K562 (cell line): Measurements from ENCODE around the gene KNL1. TPM values are rescaled to one million over a fixed set of nuclear protein-coding genes. Genes with fewer than 3 reads are reported as not detected.
A peak's percentile ranks its signal among the peaks of the same experiment; 100 is the strongest.

Experiments used
- CREBBP ChIP-seq: IDR thresholded peaks from one replicate; pipeline ENCODE4 v1.6.1; 2012; ENCODE audit warnings: low read depth, mild to moderate bottlenecking, control low read depth, inconsistent platforms, low read length
- HIVEP1 ChIP-seq: fragments of 250-450 bp; sonication (Bioruptor Pico); IDR thresholded peaks from 2 replicates; pipeline ENCODE4 v1.4.0; 2020; ENCODE audit warnings: mild to moderate bottlenecking
- ILF3 ChIP-seq: fragments of 450-650 bp; IDR thresholded peaks from 2 replicates; pipeline ENCODE4 v1.6.1; 2018; ENCODE audit warnings: antibody characterized with exemption, mild to moderate bottlenecking, moderate library complexity, borderline replicate concordance
- LEF1 ChIP-seq: fragments of 450-650 bp; IDR thresholded peaks from 2 replicates; pipeline ENCODE4 v1.6.1; 2016; ENCODE audit warnings: mild to moderate bottlenecking
- MTA3 ChIP-seq: fragments of 450-650 bp; formaldehyde crosslinking; IDR thresholded peaks from 2 replicates; pipeline ENCODE4 v1.6.1; 2017; ENCODE audit warnings: mild to moderate bottlenecking, borderline replicate concordance
- RB1 ChIP-seq: fragments of 450-650 bp; IDR thresholded peaks from 2 replicates; pipeline ENCODE4 v1.6.1; 2017; ENCODE audit warnings: low read depth, mild to moderate bottlenecking
- RBFOX2 ChIP-seq: fragments of 200-400 bp; formaldehyde crosslinking; IDR thresholded peaks from 2 replicates; pipeline ENCODE4 v1.6.1; 2017; ENCODE audit warnings: low read depth, mild to moderate bottlenecking, low read length, moderate library complexity
- SMAD2 ChIP-seq: fragments of 150-350 bp; IDR thresholded peaks from 2 replicates; pipeline ENCODE4 v1.6.1; 2014; ENCODE audit warnings: low read depth, mild to moderate bottlenecking, low read length
- SUPT5H ChIP-seq: fragments of 450-650 bp; IDR thresholded peaks from 2 replicates; pipeline ENCODE4 v1.6.1; 2016
- TRIM28 ChIP-seq: fragments of 450-650 bp; IDR thresholded peaks from 2 replicates; pipeline ENCODE4 v1.6.1; 2017
- ZC3H8 ChIP-seq: fragments of 450-650 bp; IDR thresholded peaks from 2 replicates; pipeline ENCODE4 v1.6.1; 2017
- polyA plus RNA-seq, 8 experiments: library from polyadenylated mRNA; depleted of rRNA in 4 of 8; stranded (reverse) in 5 of 8; unstranded in 3 of 8; fragments of >200 nt; fragmentation: Nextera tagmentation in 2 of 8; fragmentation: Illumina TruSeq in 1 of 8; extraction: Ambion mirVana in 2 of 8; extraction: Trizol in 1 of 8; gene quantifications; 2 replicates each; pipeline versions ENCODE4 v1.2.1 to v1.2.3, GENCODE V29; 2011 to 2014; ENCODE audit warnings: inconsistent platforms in 1 of 8, missing spikeins in 1 of 8
- total RNA-seq, 7 experiments: library from RNA; depleted of rRNA in 6 of 7; stranded (reverse); fragments of >200 nt in 6 of 7; fragmentation: Illumina TruSeq in 2 of 7; extraction: Trizol in 2 of 7; gene quantifications; 2 replicates each; pipeline versions ENCODE4 v1.2.1 to v1.2.3, GENCODE V29; 2011 to 2021; ENCODE audit warnings: low replicate concordance in 1 of 7
- TF ChIP-seq, protein P1 (sequence below), 2 experiments: IDR thresholded peaks in 1 of 2; conservative IDR thresholded peaks in 1 of 2; 2 replicates each; pipeline ENCODE4 v1.6.1; 2016; ENCODE audit warnings: low read depth in 2 of 2, mild to moderate bottlenecking in 1 of 2, missing compliant biosample characterization in 1 of 2, missing genetic modification characterization in 1 of 2, moderate library complexity in 1 of 2
- TF ChIP-seq, protein P2 (sequence below): fragments of 200-400 bp; formaldehyde crosslinking; IDR thresholded peaks from 2 replicates; pipeline ENCODE4 v1.6.1; 2017; ENCODE audit warnings: mild to moderate bottlenecking, low read depth, low read length, moderate library complexity
- TF ChIP-seq, protein P3 (sequence below): sonication (generic); formaldehyde crosslinking; IDR thresholded peaks from 2 replicates; pipeline ENCODE4 v1.8.0; 2022; ENCODE audit warnings: mild to moderate bottlenecking, missing genetic modification reagents
- TF ChIP-seq, protein P4 (sequence below): sonication (generic); formaldehyde crosslinking; IDR thresholded peaks from 2 replicates; pipeline ENCODE4 v1.8.0; 2022; ENCODE audit warnings: mild to moderate bottlenecking, missing genetic modification reagents
- TF ChIP-seq, protein P5 (sequence below): fragments of 250-450 bp; sonication (Bioruptor Pico); IDR thresholded peaks from 2 replicates; pipeline ENCODE4 v1.8.0; 2022; ENCODE audit warnings: inconsistent platforms, mild to moderate bottlenecking, moderate library complexity, borderline replicate concordance

Gene KNL1
- total and polyA plus RNA-seq, 9 of the 15 experiments (the other 6 are each of a cell fraction or from before 2014, with no cell fraction given), result 14.5 to 65.4 (median 34.6) TPM

DNA sequence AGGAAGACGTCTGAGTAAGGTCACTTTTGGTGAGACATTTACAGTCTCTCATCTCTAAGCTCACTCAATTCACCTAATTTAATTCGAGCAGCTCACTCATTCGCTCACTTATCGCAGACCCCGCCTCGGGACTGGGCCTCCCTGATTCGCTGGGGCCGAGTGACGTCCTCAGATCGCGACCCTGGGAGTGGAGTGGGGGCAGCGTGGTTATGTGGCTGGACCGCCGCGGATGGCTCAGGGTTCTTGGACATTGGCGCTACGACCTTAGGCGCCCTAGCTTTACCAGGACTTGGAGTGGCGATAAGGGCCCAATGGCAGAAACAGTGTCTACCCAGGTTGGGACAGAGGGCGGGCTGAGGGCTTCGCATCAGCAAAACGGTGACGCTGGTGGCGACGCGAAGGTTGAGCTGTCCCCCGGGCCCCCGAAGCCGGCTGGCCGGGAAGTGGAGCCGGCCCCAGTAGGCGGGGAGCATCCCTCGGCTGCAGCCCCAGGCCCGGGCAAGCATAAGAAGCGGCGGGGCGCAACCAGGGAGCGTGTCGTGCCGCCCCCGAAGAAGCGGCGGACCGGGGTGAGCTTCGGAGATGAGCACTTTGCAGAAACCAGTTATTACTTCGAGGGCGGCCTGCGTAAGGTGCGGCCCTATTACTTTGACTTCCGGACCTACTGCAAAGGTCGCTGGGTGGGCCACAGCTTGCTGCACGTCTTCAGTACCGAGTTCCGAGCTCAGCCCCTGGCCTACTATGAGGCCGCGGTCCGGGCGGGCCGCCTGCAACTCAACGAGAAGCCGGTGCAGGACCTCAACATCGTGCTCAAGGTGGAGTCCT, 24.7 kb upstream of the KNL1 start, which contains the start of gene RPUSD2 (continued):
- TF ChIP-seq, protein P1, sequence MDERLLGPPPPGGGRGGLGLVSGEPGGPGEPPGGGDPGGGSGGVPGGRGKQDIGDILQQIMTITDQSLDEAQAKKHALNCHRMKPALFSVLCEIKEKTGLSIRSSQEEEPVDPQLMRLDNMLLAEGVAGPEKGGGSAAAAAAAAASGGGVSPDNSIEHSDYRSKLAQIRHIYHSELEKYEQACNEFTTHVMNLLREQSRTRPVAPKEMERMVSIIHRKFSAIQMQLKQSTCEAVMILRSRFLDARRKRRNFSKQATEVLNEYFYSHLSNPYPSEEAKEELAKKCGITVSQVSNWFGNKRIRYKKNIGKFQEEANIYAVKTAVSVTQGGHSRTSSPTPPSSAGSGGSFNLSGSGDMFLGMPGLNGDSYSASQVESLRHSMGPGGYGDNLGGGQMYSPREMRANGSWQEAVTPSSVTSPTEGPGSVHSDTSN (CRISPR knock-in tag; IDR thresholded peaks at IDR 0.05; ENCODE audit: low read depth), result no peak
- TF ChIP-seq, protein P1 (tag; conservative IDR thresholded peaks at IDR 0.05; ENCODE audit: low read depth), result no peak
- TF ChIP-seq ILF3 (no peak), LEF1 (no peak; the same call in 1 of the 2 replicates), SUPT5H (peak; percentile 90), TRIM28 (no peak), MTA3 (peak; percentile 68; the same call in 1 of the 2 replicates), ZC3H8 (no peak), SMAD2 (no peak), RB1 (peak; percentile 74), HIVEP1 (CRISPR knock-in tag) (no peak), RBFOX2 (peak; percentile 91), CREBBP (no peak)
- TF ChIP-seq, protein P2, sequence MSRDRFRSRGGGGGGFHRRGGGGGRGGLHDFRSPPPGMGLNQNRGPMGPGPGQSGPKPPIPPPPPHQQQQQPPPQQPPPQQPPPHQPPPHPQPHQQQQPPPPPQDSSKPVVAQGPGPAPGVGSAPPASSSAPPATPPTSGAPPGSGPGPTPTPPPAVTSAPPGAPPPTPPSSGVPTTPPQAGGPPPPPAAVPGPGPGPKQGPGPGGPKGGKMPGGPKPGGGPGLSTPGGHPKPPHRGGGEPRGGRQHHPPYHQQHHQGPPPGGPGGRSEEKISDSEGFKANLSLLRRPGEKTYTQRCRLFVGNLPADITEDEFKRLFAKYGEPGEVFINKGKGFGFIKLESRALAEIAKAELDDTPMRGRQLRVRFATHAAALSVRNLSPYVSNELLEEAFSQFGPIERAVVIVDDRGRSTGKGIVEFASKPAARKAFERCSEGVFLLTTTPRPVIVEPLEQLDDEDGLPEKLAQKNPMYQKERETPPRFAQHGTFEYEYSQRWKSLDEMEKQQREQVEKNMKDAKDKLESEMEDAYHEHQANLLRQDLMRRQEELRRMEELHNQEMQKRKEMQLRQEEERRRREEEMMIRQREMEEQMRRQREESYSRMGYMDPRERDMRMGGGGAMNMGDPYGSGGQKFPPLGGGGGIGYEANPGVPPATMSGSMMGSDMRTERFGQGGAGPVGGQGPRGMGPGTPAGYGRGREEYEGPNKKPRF, result no peak
- TF ChIP-seq, protein P3, sequence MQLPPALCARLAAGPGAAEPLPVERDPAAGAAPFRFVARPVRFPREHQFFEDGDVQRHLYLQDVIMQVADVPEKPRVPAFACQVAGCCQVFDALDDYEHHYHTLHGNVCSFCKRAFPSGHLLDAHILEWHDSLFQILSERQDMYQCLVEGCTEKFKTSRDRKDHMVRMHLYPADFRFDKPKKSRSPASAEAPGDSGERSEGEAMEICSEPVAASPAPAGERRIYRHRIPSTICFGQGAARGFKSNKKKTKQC (CRISPR knock-in tag), result no peak
- TF ChIP-seq, protein P4, sequence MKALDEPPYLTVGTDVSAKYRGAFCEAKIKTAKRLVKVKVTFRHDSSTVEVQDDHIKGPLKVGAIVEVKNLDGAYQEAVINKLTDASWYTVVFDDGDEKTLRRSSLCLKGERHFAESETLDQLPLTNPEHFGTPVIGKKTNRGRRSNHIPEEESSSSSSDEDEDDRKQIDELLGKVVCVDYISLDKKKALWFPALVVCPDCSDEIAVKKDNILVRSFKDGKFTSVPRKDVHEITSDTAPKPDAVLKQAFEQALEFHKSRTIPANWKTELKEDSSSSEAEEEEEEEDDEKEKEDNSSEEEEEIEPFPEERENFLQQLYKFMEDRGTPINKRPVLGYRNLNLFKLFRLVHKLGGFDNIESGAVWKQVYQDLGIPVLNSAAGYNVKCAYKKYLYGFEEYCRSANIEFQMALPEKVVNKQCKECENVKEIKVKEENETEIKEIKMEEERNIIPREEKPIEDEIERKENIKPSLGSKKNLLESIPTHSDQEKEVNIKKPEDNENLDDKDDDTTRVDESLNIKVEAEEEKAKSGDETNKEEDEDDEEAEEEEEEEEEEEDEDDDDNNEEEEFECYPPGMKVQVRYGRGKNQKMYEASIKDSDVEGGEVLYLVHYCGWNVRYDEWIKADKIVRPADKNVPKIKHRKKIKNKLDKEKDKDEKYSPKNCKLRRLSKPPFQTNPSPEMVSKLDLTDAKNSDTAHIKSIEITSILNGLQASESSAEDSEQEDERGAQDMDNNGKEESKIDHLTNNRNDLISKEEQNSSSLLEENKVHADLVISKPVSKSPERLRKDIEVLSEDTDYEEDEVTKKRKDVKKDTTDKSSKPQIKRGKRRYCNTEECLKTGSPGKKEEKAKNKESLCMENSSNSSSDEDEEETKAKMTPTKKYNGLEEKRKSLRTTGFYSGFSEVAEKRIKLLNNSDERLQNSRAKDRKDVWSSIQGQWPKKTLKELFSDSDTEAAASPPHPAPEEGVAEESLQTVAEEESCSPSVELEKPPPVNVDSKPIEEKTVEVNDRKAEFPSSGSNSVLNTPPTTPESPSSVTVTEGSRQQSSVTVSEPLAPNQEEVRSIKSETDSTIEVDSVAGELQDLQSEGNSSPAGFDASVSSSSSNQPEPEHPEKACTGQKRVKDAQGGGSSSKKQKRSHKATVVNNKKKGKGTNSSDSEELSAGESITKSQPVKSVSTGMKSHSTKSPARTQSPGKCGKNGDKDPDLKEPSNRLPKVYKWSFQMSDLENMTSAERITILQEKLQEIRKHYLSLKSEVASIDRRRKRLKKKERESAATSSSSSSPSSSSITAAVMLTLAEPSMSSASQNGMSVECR (CRISPR knock-in tag), result peak; percentile 97
- TF ChIP-seq, protein P5, sequence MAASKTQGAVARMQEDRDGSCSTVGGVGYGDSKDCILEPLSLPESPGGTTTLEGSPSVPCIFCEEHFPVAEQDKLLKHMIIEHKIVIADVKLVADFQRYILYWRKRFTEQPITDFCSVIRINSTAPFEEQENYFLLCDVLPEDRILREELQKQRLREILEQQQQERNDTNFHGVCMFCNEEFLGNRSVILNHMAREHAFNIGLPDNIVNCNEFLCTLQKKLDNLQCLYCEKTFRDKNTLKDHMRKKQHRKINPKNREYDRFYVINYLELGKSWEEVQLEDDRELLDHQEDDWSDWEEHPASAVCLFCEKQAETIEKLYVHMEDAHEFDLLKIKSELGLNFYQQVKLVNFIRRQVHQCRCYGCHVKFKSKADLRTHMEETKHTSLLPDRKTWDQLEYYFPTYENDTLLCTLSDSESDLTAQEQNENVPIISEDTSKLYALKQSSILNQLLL (CRISPR knock-in tag), result no peak
